WTC11 (cell line): ENCODE results near the gene GPR68. TPM values are rescaled to one million over a fixed set of nuclear protein-coding genes. Genes with fewer than 3 reads are reported as not detected.

Experiments used
- ATAC-seq: fragments of 200-7000 bp; cut with Tn5 transposase; 2 replicates; pipeline ENCODE4 v1.10.0; 2021; ENCODE audit warnings: mild to moderate bottlenecking, moderate library complexity
- CTCF ChIA-PET: fragments of 300-600 bp; sonication (Branson Sonifier 250); formaldehyde crosslinking; loops from one replicate; lab custom pipeline; 2021; ENCODE audit warnings: antibody characterized with exemption; lab: Charles Lee
- POLR2A ChIA-PET: fragments of 350-600 bp; sonication (Branson Sonifier 250); formaldehyde crosslinking; loops from one replicate; lab custom pipeline; 2021; ENCODE audit warnings: antibody characterized with exemption; lab: Charles Lee
- DNase-seq: peaks from one replicate; pipeline ENCODE4 v3.0.0; 2021; ENCODE audit warnings: low spot score
- H3K27ac Mint-ChIP-seq: 2 replicates; pipeline ENCODE4 v1.8.0; 2021; ENCODE audit warnings: mixed read lengths
- H3K27me3 Mint-ChIP-seq: 2 replicates; pipeline ENCODE4 v1.8.0; 2021; ENCODE audit warnings: low read depth, mild to moderate bottlenecking, moderate library complexity, mixed read lengths
- H3K36me3 Mint-ChIP-seq: 2 replicates; pipeline ENCODE4 v1.8.0; 2021; ENCODE audit warnings: mixed read lengths
- H3K4me1 Mint-ChIP-seq: 2 replicates; pipeline ENCODE4 v1.8.0; 2022; ENCODE audit warnings: mixed read lengths
- H3K4me3 Mint-ChIP-seq: 2 replicates; pipeline ENCODE4 v1.8.0; 2021; ENCODE audit warnings: mild to moderate bottlenecking, moderate library complexity, mixed read lengths
- H3K9me3 Mint-ChIP-seq: 2 replicates; pipeline ENCODE4 v1.8.0; 2021; ENCODE audit warnings: mixed read lengths
- ATF3 ChIP-seq: sonication (generic); formaldehyde crosslinking; conservative IDR thresholded peaks from 2 replicates; pipeline ENCODE4 v1.8.1; 2022; ENCODE audit warnings: mild to moderate bottlenecking, missing genetic modification reagents
- ATF6 ChIP-seq: sonication (generic); formaldehyde crosslinking; IDR thresholded peaks from 2 replicates; pipeline ENCODE4 v1.8.1; 2023; ENCODE audit warnings: mild to moderate bottlenecking, missing genetic modification reagents
- CBFB ChIP-seq: sonication (generic); formaldehyde crosslinking; IDR thresholded peaks from 2 replicates; pipeline ENCODE4 v1.8.1; 2022; ENCODE audit warnings: mild to moderate bottlenecking, low read depth, missing genetic modification reagents
- CDX4 ChIP-seq: fragments of 250-450 bp; sonication (Bioruptor Pico); IDR thresholded peaks from 2 replicates; pipeline ENCODE4 v1.9.0; 2021; ENCODE audit warnings: moderate library complexity, mild to moderate bottlenecking, inconsistent platforms, borderline replicate concordance
- CREB1 ChIP-seq: sonication (generic); formaldehyde crosslinking; IDR thresholded peaks from 2 replicates; pipeline ENCODE4 v1.8.0; 2023; ENCODE audit warnings: mild to moderate bottlenecking, missing genetic modification reagents
- CREM ChIP-seq: sonication (generic); formaldehyde crosslinking; IDR thresholded peaks from 2 replicates; pipeline ENCODE4 v1.8.1; 2022; ENCODE audit warnings: mild to moderate bottlenecking, missing genetic modification reagents, moderate library complexity
- E2F1 ChIP-seq: sonication (generic); formaldehyde crosslinking; IDR thresholded peaks from 2 replicates; pipeline ENCODE4 v1.8.0; 2022; ENCODE audit warnings: mild to moderate bottlenecking, missing genetic modification reagents
- FOXK1 ChIP-seq: sonication (generic); formaldehyde crosslinking; IDR thresholded peaks from 2 replicates; pipeline ENCODE4 v1.8.0; 2022; ENCODE audit warnings: mild to moderate bottlenecking, moderate library complexity, missing genetic modification reagents
- GRHL2 ChIP-seq: fragments of 250-450 bp; sonication (Bioruptor Pico); IDR thresholded peaks from 2 replicates; pipeline ENCODE4 v1.8.0; 2022; ENCODE audit warnings: mild to moderate bottlenecking, moderate library complexity; ENCODE audit not compliant: insufficient replicate concordance, severe bottlenecking
- IRF2 ChIP-seq: sonication (generic); formaldehyde crosslinking; IDR thresholded peaks from 2 replicates; pipeline ENCODE4 v1.8.0; 2022; ENCODE audit warnings: low read depth, missing genetic modification reagents, borderline replicate concordance
- JUN ChIP-seq: sonication (generic); formaldehyde crosslinking; IDR thresholded peaks from 2 replicates; pipeline ENCODE4 v1.8.0; 2023; ENCODE audit warnings: mild to moderate bottlenecking, missing genetic modification reagents
- MAX ChIP-seq: sonication (generic); formaldehyde crosslinking; IDR thresholded peaks from 2 replicates; pipeline ENCODE4 v1.8.0; 2022; ENCODE audit warnings: mild to moderate bottlenecking, missing genetic modification reagents
- MLX ChIP-seq: sonication (generic); formaldehyde crosslinking; IDR thresholded peaks from 2 replicates; pipeline ENCODE4 v1.8.1; 2023; ENCODE audit warnings: mild to moderate bottlenecking, missing genetic modification reagents, moderate library complexity
- MYBL2 ChIP-seq: sonication (generic); formaldehyde crosslinking; IDR thresholded peaks from 2 replicates; pipeline ENCODE4 v1.8.1; 2023; ENCODE audit warnings: mild to moderate bottlenecking, moderate library complexity, missing genetic modification reagents
- PRDM15 ChIP-seq: sonication (generic); formaldehyde crosslinking; IDR thresholded peaks from 2 replicates; pipeline ENCODE4 v1.8.0; 2022; ENCODE audit warnings: missing genetic modification reagents
- SMAD4 ChIP-seq: sonication (generic); formaldehyde crosslinking; IDR thresholded peaks from 2 replicates; pipeline ENCODE4 v1.8.0; 2022; ENCODE audit warnings: mild to moderate bottlenecking, missing genetic modification reagents
- ZBTB43 ChIP-seq: sonication (generic); formaldehyde crosslinking; IDR thresholded peaks from 2 replicates; pipeline ENCODE4 v1.8.1; 2023; ENCODE audit warnings: mild to moderate bottlenecking, missing genetic modification reagents
- ZNF317 ChIP-seq: sonication (generic); formaldehyde crosslinking; IDR thresholded peaks from 2 replicates; pipeline ENCODE4 v1.8.1; 2023; ENCODE audit warnings: low read depth, mild to moderate bottlenecking, moderate library complexity, missing genetic modification reagents, borderline replicate concordance
- ZNF416 ChIP-seq: fragments of 250-450 bp; sonication (Bioruptor Pico); IDR thresholded peaks from 2 replicates; pipeline ENCODE4 v1.9.0; 2021; ENCODE audit warnings: mild to moderate bottlenecking, inconsistent platforms
- ZSCAN18 ChIP-seq: fragments of 250-450 bp; sonication (Bioruptor Pico); IDR thresholded peaks from 2 replicates; pipeline ENCODE4 v2.1.2; 2022; ENCODE audit warnings: mild to moderate bottlenecking, moderate library complexity
- total RNA-seq: library from RNA; stranded (reverse); gene quantifications from 3 replicates; pipeline ENCODE4 v1.2.3, GENCODE V29; 2021

The GPR68 gene
- total RNA-seq, 1 experiment from 2014 or later = 0.28 TPM

- TF ChIP-seq CDX4 (CRISPR knock-in tag) (no peak), ZSCAN18 (CRISPR knock-in tag) (no peak), ZNF416 (CRISPR knock-in tag) (no peak), SMAD4 (CRISPR knock-in tag) (no peak), FOXK1 (CRISPR knock-in tag) (no peak), E2F1 (no peak), MYBL2 (no peak), JUN (CRISPR knock-in tag) (no peak), CREM (no peak), MLX (CRISPR knock-in tag) (no peak), IRF2 (CRISPR knock-in tag) (no peak), MAX (no peak), GRHL2 (no peak)
Measured at GRCh38 chr14:91214306-91214705, 30.2 kb downstream of the GPR68 start (continued).

- Mint-ChIP-seq H3K36me3 (peaks cover 35% of the 10 kb centered on the region), H3K27me3 (no peaks in the 10 kb centered on the region), H3K27ac (no peak overlapping the region), H3K4me3 (no peak overlapping the region), H3K9me3 (no peaks in the 10 kb centered on the region), H3K4me1 (no peaks in the 10 kb centered on the region)
- DNase-seq (no peak), ATAC-seq (no peak)
- ChIA-PET CTCF (no interaction called here), POLR2A (no interaction called here)
- no peak for TF ChIP-seq GRHL2
- TF ChIP-seq ATF6 (CRISPR knock-in tag) = no peak
- no peak for TF ChIP-seq JUN (CRISPR knock-in tag)
- TF ChIP-seq CBFB (CRISPR knock-in tag) = no peak
- TF ChIP-seq CREB1 = no peak
- no peak for TF ChIP-seq PRDM15 (CRISPR knock-in tag)
- TF ChIP-seq ZNF317 (CRISPR knock-in tag) = no peak
- no peak for TF ChIP-seq CREM
- TF ChIP-seq ATF3 (CRISPR knock-in tag) = no peak
- no peak for TF ChIP-seq ZBTB43 (CRISPR knock-in tag)
Measured at GRCh38 chr14:91211017-91211416, 33.5 kb downstream of the GPR68 start.
